SK-N-SH treated with all-trans-retinoic acid at 6 μM for 48 hours (cell line): Measurements from ENCODE around the gene COG6.

Source experiments
- ATAC-seq: fragments of 200-7000 bp; cut with Tn5 transposase; 3 replicates; pipeline ENCODE4 v1.9.1; 2020; ENCODE audit warnings: mild to moderate bottlenecking, moderate library complexity
- ARNTL ChIP-seq: fragments of 450-650 bp; formaldehyde crosslinking; IDR thresholded peaks from 2 replicates; pipeline ENCODE4 v1.5.0; 2020; ENCODE audit warnings: low read depth, mild to moderate bottlenecking, moderate library complexity, borderline replicate concordance
- BACH2 ChIP-seq: fragments of 250-450 bp; sonication (Bioruptor Pico); IDR thresholded peaks from 2 replicates; pipeline ENCODE4 v1.9.0; 2021; ENCODE audit warnings: mild to moderate bottlenecking, borderline replicate concordance
- CSDC2 ChIP-seq: fragments of 250-450 bp; sonication (Bioruptor Pico); IDR thresholded peaks from 2 replicates; pipeline ENCODE4 v1.5.0; 2020; ENCODE audit warnings: mild to moderate bottlenecking, moderate library complexity
- ESRRG ChIP-seq: fragments of 250-450 bp; sonication (Bioruptor Pico); IDR thresholded peaks from 2 replicates; pipeline ENCODE4 v1.6.1; 2021; ENCODE audit warnings: mild to moderate bottlenecking
- GLIS3 ChIP-seq: fragments of 250-450 bp; sonication (Bioruptor Pico); IDR thresholded peaks from 2 replicates; pipeline ENCODE4 v1.5.0; 2020; ENCODE audit warnings: mild to moderate bottlenecking, moderate library complexity
- ISL1 ChIP-seq: fragments of 250-450 bp; sonication (Bioruptor Pico); IDR thresholded peaks from 2 replicates; pipeline ENCODE4 v2.1.2; 2022; ENCODE audit warnings: mild to moderate bottlenecking, moderate library complexity
- OSR1 ChIP-seq: fragments of 250-450 bp; sonication (Bioruptor Pico); IDR thresholded peaks from 2 replicates; pipeline ENCODE4 v1.8.0; 2022; ENCODE audit warnings: moderate library complexity, mild to moderate bottlenecking, inconsistent platforms
- PPARA ChIP-seq: fragments of 250-450 bp; sonication (Bioruptor Pico); IDR thresholded peaks from 2 replicates; pipeline ENCODE4 v1.5.0; 2020; ENCODE audit warnings: mild to moderate bottlenecking, borderline replicate concordance
- RARB ChIP-seq: fragments of 250-450 bp; sonication (Bioruptor Pico); IDR thresholded peaks from 2 replicates; pipeline ENCODE4 v1.8.0; 2021; ENCODE audit warnings: mild to moderate bottlenecking, moderate library complexity
- SNAI2 ChIP-seq: fragments of 250-450 bp; sonication (Bioruptor Pico); IDR thresholded peaks from 2 replicates; pipeline ENCODE4 v1.5.0; 2020; ENCODE audit warnings: mild to moderate bottlenecking, moderate library complexity
- TCF4 ChIP-seq: fragments of 250-450 bp; sonication (Bioruptor Pico); IDR thresholded peaks from 2 replicates; pipeline ENCODE4 v1.8.0; 2021; ENCODE audit warnings: mild to moderate bottlenecking, moderate library complexity, borderline replicate concordance
- TOX ChIP-seq: fragments of 250-450 bp; sonication (Bioruptor Pico); IDR thresholded peaks from 2 replicates; pipeline ENCODE4 v1.8.0; 2021; ENCODE audit warnings: mild to moderate bottlenecking, moderate library complexity, borderline replicate concordance
- ZC3H10 ChIP-seq: fragments of 250-450 bp; sonication (Bioruptor Pico); IDR thresholded peaks from 2 replicates; pipeline ENCODE4 v1.5.1; 2021; ENCODE audit warnings: mild to moderate bottlenecking, moderate library complexity
- ZFP3 ChIP-seq: fragments of 250-450 bp; sonication (Bioruptor Pico); IDR thresholded peaks from 2 replicates; pipeline ENCODE4 v1.5.0; 2020; ENCODE audit warnings: mild to moderate bottlenecking, moderate library complexity
- ZFP30 ChIP-seq: fragments of 450-650 bp; formaldehyde crosslinking; IDR thresholded peaks from 2 replicates; pipeline ENCODE4 v1.5.0; 2022; ENCODE audit warnings: mild to moderate bottlenecking, moderate library complexity
- ZNF565 ChIP-seq: fragments of 450-650 bp; formaldehyde crosslinking; conservative IDR thresholded peaks from 2 replicates; pipeline ENCODE4 v1.5.0; 2020; ENCODE audit warnings: low read depth, mild to moderate bottlenecking, moderate library complexity
- ZNF70 ChIP-seq: fragments of 450-650 bp; formaldehyde crosslinking; IDR thresholded peaks from 2 replicates; pipeline ENCODE4 v1.5.0; 2020; ENCODE audit warnings: mild to moderate bottlenecking, moderate library complexity
- ZNF8 ChIP-seq: fragments of 450-650 bp; formaldehyde crosslinking; IDR thresholded peaks from 2 replicates; pipeline ENCODE4 v1.5.0; 2020; ENCODE audit warnings: mild to moderate bottlenecking, moderate library complexity
- TF ChIP-seq, protein P1 (sequence below): fragments of 250-450 bp; sonication (Bioruptor Pico); IDR thresholded peaks from 2 replicates; pipeline ENCODE4 v1.5.0; 2020; ENCODE audit warnings: mild to moderate bottlenecking, moderate library complexity
- TF ChIP-seq, protein P2 (sequence below): fragments of 250-450 bp; sonication (Bioruptor Pico); IDR thresholded peaks from 2 replicates; pipeline ENCODE4 v1.8.0; 2021; ENCODE audit warnings: low read depth, mild to moderate bottlenecking, moderate library complexity, borderline replicate concordance
- TF ChIP-seq, protein P3 (sequence below): fragments of 250-450 bp; sonication (Bioruptor Pico); IDR thresholded peaks from 2 replicates; pipeline ENCODE4 v1.5.1; 2021; ENCODE audit warnings: mild to moderate bottlenecking, moderate library complexity
- TF ChIP-seq, protein P4 (sequence below): fragments of 250-450 bp; sonication (Bioruptor Pico); IDR thresholded peaks from 2 replicates; pipeline ENCODE4 v1.8.0; 2020; ENCODE audit warnings: mild to moderate bottlenecking, moderate library complexity, borderline replicate concordance
- TF ChIP-seq, protein P5 (sequence below): fragments of 250-450 bp; sonication (Bioruptor Pico); IDR thresholded peaks from 2 replicates; pipeline ENCODE4 v1.5.1; 2020; ENCODE audit warnings: low read depth, mild to moderate bottlenecking, moderate library complexity

Gene COG6

DNA sequence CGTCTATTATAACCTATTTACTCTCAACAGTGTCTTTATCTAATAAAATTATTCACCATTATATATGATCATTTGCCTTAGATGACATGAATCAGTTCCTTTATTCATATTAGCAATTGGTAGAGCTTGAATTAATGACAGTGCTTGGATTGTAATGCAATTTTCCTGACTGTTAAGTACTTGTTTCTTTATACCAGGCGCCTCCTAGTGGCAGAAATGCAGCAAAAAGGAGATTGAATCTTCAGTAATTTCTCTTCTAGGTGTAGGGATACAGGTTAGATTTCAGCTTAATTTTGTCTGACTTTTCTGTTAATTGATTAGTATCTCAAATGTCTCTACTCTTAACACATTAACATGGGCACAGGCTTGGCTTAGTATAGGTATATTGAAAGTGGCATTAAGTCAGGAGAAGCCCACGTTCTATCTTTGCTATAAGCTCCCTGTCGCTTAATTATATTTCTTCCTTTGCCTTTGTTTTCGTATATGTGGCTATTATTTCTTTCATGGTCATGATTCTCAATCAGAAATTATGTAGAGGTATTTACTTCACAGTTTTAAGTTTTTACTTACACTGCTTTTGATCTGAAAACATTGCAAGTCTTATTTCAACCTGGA, 43.3 kb upstream of the COG6 start:
- peak; percentile 80 for ATAC-seq
- TF ChIP-seq PPARA (no peak), TOX (CRISPR knock-in tag) (no peak), TCF4 (no peak), ISL1 (no peak), ZNF70 (CRISPR knock-in tag) (no peak), OSR1 (CRISPR knock-in tag) (no peak), ARNTL (CRISPR knock-in tag) (no peak), BACH2 (CRISPR knock-in tag) (no peak), ZFP3 (CRISPR knock-in tag) (no peak), ZNF8 (CRISPR knock-in tag) (no peak), ZFP30 (CRISPR knock-in tag) (no peak), CSDC2 (CRISPR knock-in tag) (no peak), SNAI2 (CRISPR knock-in tag) (no peak), GLIS3 (CRISPR knock-in tag) (no peak)
- TF ChIP-seq, protein P1, sequence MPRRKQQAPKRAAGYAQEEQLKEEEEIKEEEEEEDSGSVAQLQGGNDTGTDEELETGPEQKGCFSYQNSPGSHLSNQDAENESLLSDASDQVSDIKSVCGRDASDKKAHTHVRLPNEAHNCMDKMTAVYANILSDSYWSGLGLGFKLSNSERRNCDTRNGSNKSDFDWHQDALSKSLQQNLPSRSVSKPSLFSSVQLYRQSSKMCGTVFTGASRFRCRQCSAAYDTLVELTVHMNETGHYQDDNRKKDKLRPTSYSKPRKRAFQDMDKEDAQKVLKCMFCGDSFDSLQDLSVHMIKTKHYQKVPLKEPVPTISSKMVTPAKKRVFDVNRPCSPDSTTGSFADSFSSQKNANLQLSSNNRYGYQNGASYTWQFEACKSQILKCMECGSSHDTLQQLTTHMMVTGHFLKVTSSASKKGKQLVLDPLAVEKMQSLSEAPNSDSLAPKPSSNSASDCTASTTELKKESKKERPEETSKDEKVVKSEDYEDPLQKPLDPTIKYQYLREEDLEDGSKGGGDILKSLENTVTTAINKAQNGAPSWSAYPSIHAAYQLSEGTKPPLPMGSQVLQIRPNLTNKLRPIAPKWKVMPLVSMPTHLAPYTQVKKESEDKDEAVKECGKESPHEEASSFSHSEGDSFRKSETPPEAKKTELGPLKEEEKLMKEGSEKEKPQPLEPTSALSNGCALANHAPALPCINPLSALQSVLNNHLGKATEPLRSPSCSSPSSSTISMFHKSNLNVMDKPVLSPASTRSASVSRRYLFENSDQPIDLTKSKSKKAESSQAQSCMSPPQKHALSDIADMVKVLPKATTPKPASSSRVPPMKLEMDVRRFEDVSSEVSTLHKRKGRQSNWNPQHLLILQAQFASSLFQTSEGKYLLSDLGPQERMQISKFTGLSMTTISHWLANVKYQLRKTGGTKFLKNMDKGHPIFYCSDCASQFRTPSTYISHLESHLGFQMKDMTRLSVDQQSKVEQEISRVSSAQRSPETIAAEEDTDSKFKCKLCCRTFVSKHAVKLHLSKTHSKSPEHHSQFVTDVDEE: no peak
- TF ChIP-seq, protein P2, sequence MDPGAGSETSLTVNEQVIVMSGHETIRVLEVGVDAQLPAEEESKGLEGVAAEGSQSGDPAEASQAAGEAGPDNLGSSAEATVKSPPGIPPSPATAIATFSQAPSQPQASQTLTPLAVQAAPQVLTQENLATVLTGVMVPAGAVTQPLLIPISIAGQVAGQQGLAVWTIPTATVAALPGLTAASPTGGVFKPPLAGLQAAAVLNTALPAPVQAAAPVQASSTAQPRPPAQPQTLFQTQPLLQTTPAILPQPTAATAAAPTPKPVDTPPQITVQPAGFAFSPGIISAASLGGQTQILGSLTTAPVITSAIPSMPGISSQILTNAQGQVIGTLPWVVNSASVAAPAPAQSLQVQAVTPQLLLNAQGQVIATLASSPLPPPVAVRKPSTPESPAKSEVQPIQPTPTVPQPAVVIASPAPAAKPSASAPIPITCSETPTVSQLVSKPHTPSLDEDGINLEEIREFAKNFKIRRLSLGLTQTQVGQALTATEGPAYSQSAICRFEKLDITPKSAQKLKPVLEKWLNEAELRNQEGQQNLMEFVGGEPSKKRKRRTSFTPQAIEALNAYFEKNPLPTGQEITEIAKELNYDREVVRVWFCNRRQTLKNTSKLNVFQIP (CRISPR knock-in tag): no peak

DNA sequence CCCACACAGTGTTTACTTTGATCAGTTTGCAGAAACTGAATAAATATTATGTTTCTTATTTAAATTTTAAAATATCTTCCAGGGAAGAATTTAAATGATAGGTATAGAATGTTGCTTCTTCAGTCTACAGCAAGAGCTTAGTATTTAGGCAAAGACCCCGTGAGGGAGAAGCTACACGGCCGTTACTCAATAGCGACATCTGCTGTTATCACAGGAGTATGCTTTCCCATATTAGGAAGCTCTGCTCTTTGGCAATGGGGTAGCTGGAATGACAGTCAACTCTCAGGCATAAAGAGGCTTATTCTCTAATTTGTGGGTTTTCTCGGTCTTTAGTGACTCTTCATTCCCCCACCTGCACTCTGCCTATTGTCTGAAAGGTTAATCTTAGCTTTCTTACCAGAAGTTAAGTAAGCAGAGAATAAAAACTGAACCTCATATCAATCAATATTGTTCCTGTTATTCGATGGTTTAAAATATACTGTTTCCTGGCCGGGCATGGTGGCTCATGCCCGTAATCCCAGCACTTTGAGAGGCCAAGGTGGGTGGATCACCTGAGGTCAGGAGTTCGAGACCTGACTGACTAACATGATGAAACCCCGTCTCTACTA, 39.3 kb upstream of the COG6 start:
- peak; percentile 95 for ATAC-seq

DNA sequence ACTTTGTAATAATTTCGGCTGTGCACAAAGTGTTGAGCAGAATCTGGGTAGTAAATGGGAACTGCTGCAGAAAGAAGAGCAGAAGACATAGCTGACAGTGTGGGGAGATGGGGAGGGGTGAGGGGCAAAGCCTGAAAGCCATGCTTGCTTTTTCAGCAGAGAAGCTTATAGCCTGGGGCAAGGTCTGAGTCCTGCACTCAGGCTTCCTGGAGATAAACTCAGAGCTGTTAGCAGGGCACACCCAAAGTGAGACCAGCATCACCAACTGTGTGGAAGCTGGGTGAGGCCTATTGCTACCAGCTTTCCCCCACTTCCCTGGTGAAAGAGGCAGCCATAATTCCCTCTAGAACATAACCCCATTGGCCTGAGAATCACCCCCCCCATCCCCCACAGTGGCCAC, 36.9 kb upstream of the COG6 start:
- ATAC-seq: no peak
- TF ChIP-seq BACH2 (CRISPR knock-in tag) (no peak), ZC3H10 (CRISPR knock-in tag) (no peak), ARNTL (CRISPR knock-in tag) (no peak), PPARA (no peak), ZFP30 (CRISPR knock-in tag) (no peak), GLIS3 (CRISPR knock-in tag) (no peak), OSR1 (CRISPR knock-in tag) (no peak), ESRRG (CRISPR knock-in tag) (no peak), ZNF565 (CRISPR knock-in tag) (no peak)
- TF ChIP-seq, protein P3, sequence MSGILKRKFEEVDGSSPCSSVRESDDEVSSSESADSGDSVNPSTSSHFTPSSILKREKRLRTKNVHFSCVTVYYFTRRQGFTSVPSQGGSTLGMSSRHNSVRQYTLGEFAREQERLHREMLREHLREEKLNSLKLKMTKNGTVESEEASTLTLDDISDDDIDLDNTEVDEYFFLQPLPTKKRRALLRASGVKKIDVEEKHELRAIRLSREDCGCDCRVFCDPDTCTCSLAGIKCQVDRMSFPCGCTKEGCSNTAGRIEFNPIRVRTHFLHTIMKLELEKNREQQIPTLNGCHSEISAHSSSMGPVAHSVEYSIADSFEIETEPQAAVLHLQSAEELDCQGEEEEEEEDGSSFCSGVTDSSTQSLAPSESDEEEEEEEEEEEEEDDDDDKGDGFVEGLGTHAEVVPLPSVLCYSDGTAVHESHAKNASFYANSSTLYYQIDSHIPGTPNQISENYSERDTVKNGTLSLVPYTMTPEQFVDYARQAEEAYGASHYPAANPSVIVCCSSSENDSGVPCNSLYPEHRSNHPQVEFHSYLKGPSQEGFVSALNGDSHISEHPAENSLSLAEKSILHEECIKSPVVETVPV (CRISPR knock-in tag): no peak
- TF ChIP-seq, protein P4, sequence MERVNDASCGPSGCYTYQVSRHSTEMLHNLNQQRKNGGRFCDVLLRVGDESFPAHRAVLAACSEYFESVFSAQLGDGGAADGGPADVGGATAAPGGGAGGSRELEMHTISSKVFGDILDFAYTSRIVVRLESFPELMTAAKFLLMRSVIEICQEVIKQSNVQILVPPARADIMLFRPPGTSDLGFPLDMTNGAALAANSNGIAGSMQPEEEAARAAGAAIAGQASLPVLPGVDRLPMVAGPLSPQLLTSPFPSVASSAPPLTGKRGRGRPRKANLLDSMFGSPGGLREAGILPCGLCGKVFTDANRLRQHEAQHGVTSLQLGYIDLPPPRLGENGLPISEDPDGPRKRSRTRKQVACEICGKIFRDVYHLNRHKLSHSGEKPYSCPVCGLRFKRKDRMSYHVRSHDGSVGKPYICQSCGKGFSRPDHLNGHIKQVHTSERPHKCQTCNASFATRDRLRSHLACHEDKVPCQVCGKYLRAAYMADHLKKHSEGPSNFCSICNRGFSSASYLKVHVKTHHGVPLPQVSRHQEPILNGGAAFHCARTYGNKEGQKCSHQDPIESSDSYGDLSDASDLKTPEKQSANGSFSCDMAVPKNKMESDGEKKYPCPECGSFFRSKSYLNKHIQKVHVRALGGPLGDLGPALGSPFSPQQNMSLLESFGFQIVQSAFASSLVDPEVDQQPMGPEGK (CRISPR knock-in tag): no peak
- TF ChIP-seq, protein P2 (CRISPR knock-in tag): no peak

More for the DNA sequence above, 39.3 kb upstream of the COG6 start:
- TF ChIP-seq TOX (CRISPR knock-in tag) (no peak), ZNF565 (CRISPR knock-in tag) (no peak), TCF4 (no peak), OSR1 (CRISPR knock-in tag) (no peak), ZC3H10 (CRISPR knock-in tag) (no peak), GLIS3 (CRISPR knock-in tag) (no peak), RARB (CRISPR knock-in tag) (no peak)
- TF ChIP-seq, protein P2 (CRISPR knock-in tag): no peak
- TF ChIP-seq, protein P5, sequence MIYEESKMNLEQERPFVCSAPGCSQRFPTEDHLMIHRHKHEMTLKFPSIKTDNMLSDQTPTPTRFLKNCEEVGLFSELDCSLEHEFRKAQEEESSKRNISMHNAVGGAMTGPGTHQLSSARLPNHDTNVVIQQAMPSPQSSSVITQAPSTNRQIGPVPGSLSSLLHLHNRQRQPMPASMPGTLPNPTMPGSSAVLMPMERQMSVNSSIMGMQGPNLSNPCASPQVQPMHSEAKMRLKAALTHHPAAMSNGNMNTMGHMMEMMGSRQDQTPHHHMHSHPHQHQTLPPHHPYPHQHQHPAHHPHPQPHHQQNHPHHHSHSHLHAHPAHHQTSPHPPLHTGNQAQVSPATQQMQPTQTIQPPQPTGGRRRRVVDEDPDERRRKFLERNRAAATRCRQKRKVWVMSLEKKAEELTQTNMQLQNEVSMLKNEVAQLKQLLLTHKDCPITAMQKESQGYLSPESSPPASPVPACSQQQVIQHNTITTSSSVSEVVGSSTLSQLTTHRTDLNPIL: no peak
